Body of pancreas (tissue), 4 donors: ENCODE results near the gene IL2RA.

Experiments
- CTCF ChIP-seq, 7 experiments: fragments of 450-650 bp in 4 of 7; fragments of 200-600 bp in 3 of 7; sonication (generic) in 3 of 7; IDR thresholded peaks; one replicate each; pipeline ENCODE4 v1.5.1; 2016 to 2019; ENCODE audit warnings: antibody characterized with exemption in 7 of 7
- POLR2A ChIP-seq, 3 donors: fragments of 450-650 bp; IDR thresholded peaks; one replicate each; pipeline ENCODE4 v1.6.1; 2016; ENCODE audit warnings: antibody characterized with exemption in 3 of 3, mild to moderate bottlenecking in 2 of 3

- peak in 1 of 7 experiments; percentile 1 for TF ChIP-seq CTCF (IDR thresholded peaks at IDR 0.05)
- no peak for TF ChIP-seq POLR2A (IDR thresholded peaks at IDR 0.05)
These were observed 84.0 kb downstream of the IL2RA start for GRCh38 chr10:5978230-5978489.
